ENCODE measurements around the gene TNRC6C.
"Not testable (repeated sequence)": the region's sequence is repeated elsewhere in the genome, so short reads cannot be mapped to it uniquely, and the experiment has no call there.

DNA sequence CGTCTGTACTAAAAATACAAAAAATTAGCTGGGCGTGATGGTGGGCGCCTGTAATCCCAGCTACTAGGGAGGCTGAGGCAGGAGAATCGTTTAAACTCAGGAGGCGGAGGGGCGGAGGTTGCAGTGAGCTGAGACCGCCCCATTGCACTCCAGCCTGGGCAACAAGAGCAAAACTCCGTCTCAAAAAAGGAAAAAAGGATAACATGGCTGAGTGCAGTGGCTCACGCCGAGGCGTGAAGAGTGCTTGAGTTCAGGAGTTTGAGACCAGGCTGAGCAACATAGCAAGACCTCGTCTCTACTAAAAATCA is 181.3 kb downstream of the TNRC6C start:
- TF ChIP-seq, protein P1, sequence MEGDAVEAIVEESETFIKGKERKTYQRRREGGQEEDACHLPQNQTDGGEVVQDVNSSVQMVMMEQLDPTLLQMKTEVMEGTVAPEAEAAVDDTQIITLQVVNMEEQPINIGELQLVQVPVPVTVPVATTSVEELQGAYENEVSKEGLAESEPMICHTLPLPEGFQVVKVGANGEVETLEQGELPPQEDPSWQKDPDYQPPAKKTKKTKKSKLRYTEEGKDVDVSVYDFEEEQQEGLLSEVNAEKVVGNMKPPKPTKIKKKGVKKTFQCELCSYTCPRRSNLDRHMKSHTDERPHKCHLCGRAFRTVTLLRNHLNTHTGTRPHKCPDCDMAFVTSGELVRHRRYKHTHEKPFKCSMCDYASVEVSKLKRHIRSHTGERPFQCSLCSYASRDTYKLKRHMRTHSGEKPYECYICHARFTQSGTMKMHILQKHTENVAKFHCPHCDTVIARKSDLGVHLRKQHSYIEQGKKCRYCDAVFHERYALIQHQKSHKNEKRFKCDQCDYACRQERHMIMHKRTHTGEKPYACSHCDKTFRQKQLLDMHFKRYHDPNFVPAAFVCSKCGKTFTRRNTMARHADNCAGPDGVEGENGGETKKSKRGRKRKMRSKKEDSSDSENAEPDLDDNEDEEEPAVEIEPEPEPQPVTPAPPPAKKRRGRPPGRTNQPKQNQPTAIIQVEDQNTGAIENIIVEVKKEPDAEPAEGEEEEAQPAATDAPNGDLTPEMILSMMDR (IDR thresholded peaks at IDR 0.05; ENCODE audit: borderline replicate concordance, extremely low read depth, low read length, poor library complexity, severe bottlenecking) = not testable (repeated sequence)
- TF ChIP-seq EZH2 (IDR thresholded peaks at IDR 0.05; ENCODE audit: borderline replicate concordance, low read depth, low read length, severe bottlenecking) = not testable (repeated sequence)
